Astrocyte (in vitro differentiated cells and primary cell): ENCODE results near the gene RFX8. TPM values are rescaled to one million over a fixed set of nuclear protein-coding genes. Genes with fewer than 3 reads are reported as not detected.
"Not testable (repeated sequence)": the region's sequence is repeated elsewhere in the genome, so short reads cannot be mapped to it uniquely, and the experiment has no call there.

Experiments used
- DNase-seq: peaks from one replicate; pipeline ENCODE4 v3.0.0-alpha.2; 2010; ENCODE audit warnings: low read depth
- FAIRE-seq: peaks from 2 replicates; lab custom pipeline; 2011; peaks lifted over from hg19 to GRCh38; lab: Jason Lieb, UNC
- H2AFZ ChIP-seq: 2 replicates; pipeline ENCODE4 v1.6.0; 2012; ENCODE audit warnings: low read depth, low read length, inconsistent platforms
- H3K27ac ChIP-seq: 2 replicates; pipeline ENCODE4 v1.5.1; 2011; ENCODE audit warnings: low read depth, low read length, inconsistent platforms
- H3K27me3 ChIP-seq: 2 replicates; pipeline ENCODE4 v1.6.0; 2011; ENCODE audit warnings: low read length, inconsistent platforms; ENCODE audit not compliant: insufficient read depth
- H3K36me3 ChIP-seq: 2 replicates; pipeline ENCODE4 v1.5.1; 2011; ENCODE audit warnings: low read length, inconsistent platforms; ENCODE audit not compliant: insufficient read depth
- H3K4me1 ChIP-seq: 2 replicates; pipeline ENCODE4 v1.5.1; 2011; ENCODE audit warnings: low read length, inconsistent platforms; ENCODE audit not compliant: insufficient read depth
- H3K4me2 ChIP-seq: 2 replicates; pipeline ENCODE4 v1.6.0; 2012; ENCODE audit warnings: low read length, inconsistent platforms
- H3K4me3 ChIP-seq: 2 replicates; pipeline ENCODE4 v1.5.1; 2011; ENCODE audit warnings: low read depth, mild to moderate bottlenecking, low read length, inconsistent platforms; ENCODE audit not compliant: insufficient read depth
- H3K79me2 ChIP-seq: 2 replicates; pipeline ENCODE4 v1.6.0; 2012; ENCODE audit warnings: mild to moderate bottlenecking, low read length, inconsistent platforms; ENCODE audit not compliant: insufficient read depth
- H3K9ac ChIP-seq: 2 replicates; pipeline ENCODE4 v1.6.0; 2012; ENCODE audit warnings: mild to moderate bottlenecking, low read length, inconsistent platforms
- H3K9me3 ChIP-seq: 2 replicates; pipeline ENCODE4 v1.5.1; 2012; ENCODE audit warnings: low read depth, mild to moderate bottlenecking, low read length, inconsistent platforms; ENCODE audit not compliant: insufficient read depth
- H4K20me1 ChIP-seq: 2 replicates; pipeline ENCODE4 v1.6.0; 2012; ENCODE audit warnings: low read length, inconsistent platforms; ENCODE audit not compliant: insufficient read depth
- H3K27ac Mint-ChIP-seq: one replicate; pipeline ENCODE4 v1.8.0; 2021; ENCODE audit warnings: mild to moderate bottlenecking, mixed read lengths; ENCODE audit not compliant: unreplicated experiment
- H3K27me3 Mint-ChIP-seq: one replicate; pipeline ENCODE4 v1.8.0; 2021; ENCODE audit warnings: low read depth, mixed read lengths; ENCODE audit not compliant: unreplicated experiment
- H3K36me3 Mint-ChIP-seq: one replicate; pipeline ENCODE4 v1.8.0; 2021; ENCODE audit warnings: low read depth, mixed read lengths; ENCODE audit not compliant: unreplicated experiment
- H3K4me1 Mint-ChIP-seq: one replicate; pipeline ENCODE4 v1.8.0; 2021; ENCODE audit warnings: low read depth, mixed read lengths; ENCODE audit not compliant: unreplicated experiment
- H3K4me3 Mint-ChIP-seq: one replicate; pipeline ENCODE4 v1.8.0; 2021; ENCODE audit warnings: mild to moderate bottlenecking, moderate library complexity, mixed read lengths; ENCODE audit not compliant: unreplicated experiment
- H3K9me3 Mint-ChIP-seq: one replicate; pipeline ENCODE4 v1.8.0; 2021; ENCODE audit warnings: mild to moderate bottlenecking, mixed read lengths; ENCODE audit not compliant: unreplicated experiment
- EZH2 ChIP-seq: IDR thresholded peaks from 2 replicates; pipeline ENCODE4 v1.6.1; 2012; ENCODE audit warnings: mild to moderate bottlenecking, low read length, inconsistent platforms; ENCODE audit not compliant: insufficient read depth
- total RNA-seq: library from RNA; stranded (reverse); gene quantifications from 2 replicates; pipeline ENCODE4 v1.2.1, GENCODE V29; 2021
- TF ChIP-seq, protein P1 (sequence below): IDR thresholded peaks from 2 replicates; pipeline ENCODE4 v1.5.1; 2011; ENCODE audit warnings: low read depth, mild to moderate bottlenecking, inconsistent platforms, low read length, moderate library complexity; ENCODE audit not compliant: insufficient read depth

RFX8 gene
- total RNA-seq, 1 donor from 2014 or later: not detected

DNA sequence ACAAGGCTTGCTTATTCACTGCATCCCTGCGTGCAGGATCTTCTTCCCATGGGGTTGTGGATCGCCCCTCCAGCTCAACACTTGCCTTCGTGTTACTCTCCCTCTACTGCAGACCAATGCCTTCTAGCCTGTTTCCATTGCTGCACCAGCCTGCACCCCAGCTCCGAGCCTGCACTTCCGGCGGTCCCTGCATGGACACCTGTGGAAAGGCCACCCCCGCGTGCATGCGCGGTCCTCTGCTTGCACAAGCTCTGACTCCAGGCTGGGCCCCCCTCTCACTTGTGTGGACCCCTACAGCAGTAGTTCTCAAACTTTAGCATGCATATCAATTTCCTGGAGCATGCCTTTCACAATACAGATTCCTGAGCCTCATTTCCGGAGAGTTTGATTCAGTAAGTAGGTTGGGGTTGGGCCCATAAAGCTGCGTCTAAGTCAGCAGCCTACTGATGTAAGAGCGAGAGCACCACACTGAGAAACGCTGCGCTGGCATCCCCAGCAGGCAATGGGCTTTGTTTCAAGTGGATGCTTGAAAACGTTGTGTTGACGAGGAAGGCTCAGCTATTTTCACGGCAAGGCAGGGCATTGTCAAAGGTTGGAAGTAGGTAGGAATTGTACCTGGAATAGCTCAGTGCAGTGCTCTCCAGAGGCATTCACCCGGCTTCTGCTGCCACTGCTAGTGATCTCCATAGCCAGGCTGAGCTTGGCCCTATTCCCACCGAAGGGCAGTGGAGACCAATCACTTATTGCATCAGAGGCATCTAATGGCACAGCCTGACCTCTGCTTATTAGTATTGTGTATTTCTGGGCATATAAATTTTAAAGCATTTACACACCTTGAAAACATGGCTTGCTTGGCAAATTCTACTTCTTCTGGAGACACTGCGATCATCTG lies 120.2 kb downstream of the RFX8 start:
- Mint-ChIP-seq H3K4me3 (no peak overlapping the region), H3K9me3 (no peaks in the 10 kb centered on the region), H3K27ac (no peak overlapping the region), H3K4me1 (peaks cover 10% of the 10 kb centered on the region), H3K36me3 (no peaks in the 10 kb centered on the region), H3K27me3 (peaks cover 10% of the 10 kb centered on the region)
- Histone ChIP-seq H3K4me3 (no peak overlapping the region), H3K9ac (no peak overlapping the region), H3K9me3 (no peaks in the 10 kb centered on the region), H4K20me1 (no peaks in the 10 kb centered on the region), H3K4me1 (no peaks in the 10 kb centered on the region), H3K79me2 (no peaks in the 10 kb centered on the region), H3K27me3 (no peaks in the 10 kb centered on the region), H3K36me3 (no peaks in the 10 kb centered on the region), H2AFZ (no peak overlapping the region), H3K27ac (no peak overlapping the region), H3K4me2 (no peak overlapping the region)
- no peak for DNase-seq
- no peak for FAIRE-seq
- no peak for TF ChIP-seq EZH2
- TF ChIP-seq, protein P1, sequence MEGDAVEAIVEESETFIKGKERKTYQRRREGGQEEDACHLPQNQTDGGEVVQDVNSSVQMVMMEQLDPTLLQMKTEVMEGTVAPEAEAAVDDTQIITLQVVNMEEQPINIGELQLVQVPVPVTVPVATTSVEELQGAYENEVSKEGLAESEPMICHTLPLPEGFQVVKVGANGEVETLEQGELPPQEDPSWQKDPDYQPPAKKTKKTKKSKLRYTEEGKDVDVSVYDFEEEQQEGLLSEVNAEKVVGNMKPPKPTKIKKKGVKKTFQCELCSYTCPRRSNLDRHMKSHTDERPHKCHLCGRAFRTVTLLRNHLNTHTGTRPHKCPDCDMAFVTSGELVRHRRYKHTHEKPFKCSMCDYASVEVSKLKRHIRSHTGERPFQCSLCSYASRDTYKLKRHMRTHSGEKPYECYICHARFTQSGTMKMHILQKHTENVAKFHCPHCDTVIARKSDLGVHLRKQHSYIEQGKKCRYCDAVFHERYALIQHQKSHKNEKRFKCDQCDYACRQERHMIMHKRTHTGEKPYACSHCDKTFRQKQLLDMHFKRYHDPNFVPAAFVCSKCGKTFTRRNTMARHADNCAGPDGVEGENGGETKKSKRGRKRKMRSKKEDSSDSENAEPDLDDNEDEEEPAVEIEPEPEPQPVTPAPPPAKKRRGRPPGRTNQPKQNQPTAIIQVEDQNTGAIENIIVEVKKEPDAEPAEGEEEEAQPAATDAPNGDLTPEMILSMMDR: no peak

DNA sequence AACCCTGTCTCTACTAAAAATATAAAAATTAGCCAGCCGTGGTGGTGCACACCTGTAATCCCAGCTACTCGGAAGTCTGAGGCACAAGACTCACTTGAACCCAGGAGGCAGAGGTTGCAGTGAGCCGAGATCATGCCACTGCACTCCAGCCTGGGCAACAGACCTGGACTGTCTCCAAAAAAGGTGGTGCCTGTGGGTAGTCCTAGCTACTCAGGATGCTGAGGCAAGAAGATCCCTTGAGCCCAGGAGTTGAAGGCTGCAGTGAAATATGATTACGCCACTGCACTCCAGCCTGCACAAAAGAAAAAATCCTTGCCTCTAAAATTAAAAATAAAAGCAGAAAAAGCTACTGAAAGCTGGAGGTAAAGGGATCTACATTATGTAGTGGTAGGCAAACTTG lies 122.3 kb downstream of the RFX8 start:
- H4K20me1 ChIP-seq, H3K79me2 ChIP-seq, H3K4me1 Mint-ChIP-seq, H3K9me3 Mint-ChIP-seq, H3K4me3 ChIP-seq, H3K27ac Mint-ChIP-seq, H3K4me1 ChIP-seq, H3K27me3 ChIP-seq, H3K27ac ChIP-seq, H3K4me3 Mint-ChIP-seq, FAIRE-seq, H2AFZ ChIP-seq, DNase-seq, H3K9me3 ChIP-seq, H3K9ac ChIP-seq, H3K36me3 ChIP-seq, H3K4me2 ChIP-seq, H3K36me3 Mint-ChIP-seq: not testable (repeated sequence)
- H3K27me3 Mint-ChIP-seq: peaks cover 10% of the 10 kb centered on the region

DNA sequence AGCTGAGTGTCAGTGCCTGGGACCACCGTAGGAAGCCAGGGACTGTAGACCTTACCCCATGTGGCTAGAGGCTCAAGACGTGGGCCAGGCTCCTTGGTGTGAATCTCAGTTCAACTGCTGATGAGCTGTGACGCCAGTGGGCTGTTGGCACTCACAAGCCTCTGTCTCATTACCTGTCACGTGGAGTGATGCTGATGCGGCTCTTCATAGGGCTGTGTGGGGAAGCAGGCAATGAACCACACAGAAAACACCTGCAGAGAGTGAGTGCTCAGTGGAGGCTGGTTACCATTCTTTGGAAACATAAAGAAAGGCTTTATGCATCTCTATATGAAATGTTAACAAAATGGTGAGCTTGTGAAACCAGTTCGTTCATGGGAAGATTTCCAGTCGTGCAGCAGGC lies 123.7 kb downstream of the RFX8 start:
- H3K27ac Mint-ChIP-seq: no peak overlapping the region
- Histone ChIP-seq H3K4me3 (no peak overlapping the region), H3K27me3 (no peaks in the 10 kb centered on the region), H3K79me2 (no peaks in the 10 kb centered on the region), H2AFZ (no peak overlapping the region), H4K20me1 (no peaks in the 10 kb centered on the region), H3K27ac (no peak overlapping the region), H3K4me2 (no peak overlapping the region), H3K9me3 (no peaks in the 10 kb centered on the region), H3K4me1 (no peaks in the 10 kb centered on the region), H3K9ac (no peak overlapping the region), H3K36me3 (no peaks in the 10 kb centered on the region)
- peaks cover 5% of the 10 kb centered on the region for H3K4me1 Mint-ChIP-seq
- H3K27me3 Mint-ChIP-seq: peaks cover 10% of the 10 kb centered on the region
- TF ChIP-seq, protein P1: no peak
- no peak for TF ChIP-seq EZH2
- FAIRE-seq: no peak
- no peak for DNase-seq
- H3K36me3 Mint-ChIP-seq: no peaks in the 10 kb centered on the region
- no peak overlapping the region for H3K4me3 Mint-ChIP-seq
- peaks cover 1% of the 10 kb centered on the region for H3K9me3 Mint-ChIP-seq
